Activated T-helper 2 cell treated with anti-CD3 and anti-CD28 coated beads, Interferon-gamma antibody, Interleukin-2, Interleukin-4, amounts not matched to agents 10 μg/mL and 5 μg/mL and 100 μg/mL, durations not matched to agents 14 hours and 24 hours and 36 hours (primary cell): ENCODE results near the gene C10orf67. TPM values are rescaled to one million over a fixed set of nuclear protein-coding genes. Genes with fewer than 3 reads are reported as not detected.
A peak's percentile ranks its signal among the peaks of the same experiment; 100 is the strongest.
"Not testable (repeated sequence)": the region's sequence is repeated elsewhere in the genome, so short reads cannot be mapped to it uniquely, and the experiment has no call there.

ENCODE experiments used
- DNase-seq: peaks from one replicate; pipeline ENCODE4 v3.0.0; 2021; ENCODE audit warnings: low spot score
- H3K27ac Mint-ChIP-seq: one replicate; pipeline ENCODE4 v1.8.0; 2021; ENCODE audit warnings: mixed read lengths
- H3K27me3 Mint-ChIP-seq: one replicate; pipeline ENCODE4 v1.8.0; 2021; ENCODE audit warnings: low read depth, mixed read lengths
- H3K36me3 Mint-ChIP-seq: one replicate; pipeline ENCODE4 v1.8.0; 2021; ENCODE audit warnings: low read depth, mixed read lengths
- H3K4me1 Mint-ChIP-seq: one replicate; pipeline ENCODE4 v1.8.0; 2021; ENCODE audit warnings: low read depth, mixed read lengths
- H3K4me3 Mint-ChIP-seq: one replicate; pipeline ENCODE4 v1.8.0; 2021; ENCODE audit warnings: low read depth, mild to moderate bottlenecking, moderate library complexity, mixed read lengths
- H3K9me3 Mint-ChIP-seq: one replicate; pipeline ENCODE4 v1.8.0; 2021; ENCODE audit warnings: mixed read lengths
- intact Hi-C: fragments of 100-400 bp; cut with micrococcal nuclease; formaldehyde crosslinking; loops from one replicate; pipeline ENCODE4 v1.15.1; 2023
- total RNA-seq: library from RNA; stranded (reverse); gene quantifications from 2 replicates; pipeline ENCODE4 v1.2.3, GENCODE V29; 2022

Gene C10orf67
- not detected in 2 replicates for total RNA-seq

GRCh38 chr10:23344241-23344841 is at the start of gene C10orf67:
C10orf67 (minus strand) TSS chr10:23344797; CDS start chr10:23344774, 23 bp downstream.
- Mint-ChIP-seq H3K9me3 (no peaks in the 10 kb centered on the region), H3K27me3 (peaks cover 8% of the 10 kb centered on the region), H3K27ac (no peak within 1 kb of the TSS), H3K4me3 (peak within 1 kb of the TSS; percentile 79), H3K36me3 (no peaks in the 10 kb centered on the region), H3K4me1 (peaks cover 23% of the 10 kb centered on the region)
- no peak for DNase-seq
- intact Hi-C loops, result no loop called here

DNA sequence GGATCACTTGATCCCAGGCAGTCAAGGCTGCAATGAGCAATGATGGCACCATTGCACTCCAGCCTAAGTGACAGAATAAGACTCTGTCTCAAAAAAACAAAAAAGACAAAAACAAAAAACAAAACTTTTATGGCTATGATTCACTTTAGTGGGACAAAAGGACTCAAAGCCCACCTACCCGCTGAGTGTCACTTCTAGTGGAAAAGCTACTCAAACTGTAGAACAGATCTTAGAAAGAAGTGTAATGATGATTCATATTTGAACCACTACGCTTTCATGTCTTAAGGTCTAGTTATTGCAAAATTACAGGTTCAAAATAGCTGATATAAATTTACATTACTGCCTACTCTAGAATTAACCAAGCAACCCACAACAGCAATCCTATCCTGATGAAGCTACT is 47.2 kb upstream of the C10orf67 start:
- no peak overlapping the region for H3K4me3 Mint-ChIP-seq
- no peaks in the 10 kb centered on the region for H3K9me3 Mint-ChIP-seq
- H3K27ac Mint-ChIP-seq, result no peak overlapping the region
- no peak for DNase-seq
- intact Hi-C loops, result loop anchor here (1.0 to 10.0 kb wide), 3 partner anchors 20 to 53 kb away; no protein-coding TSS in a partner anchor
- H3K27me3 Mint-ChIP-seq, result no peaks in the 10 kb centered on the region
- no peaks in the 10 kb centered on the region for H3K36me3 Mint-ChIP-seq
- peaks cover 14% of the 10 kb centered on the region for H3K4me1 Mint-ChIP-seq

DNA sequence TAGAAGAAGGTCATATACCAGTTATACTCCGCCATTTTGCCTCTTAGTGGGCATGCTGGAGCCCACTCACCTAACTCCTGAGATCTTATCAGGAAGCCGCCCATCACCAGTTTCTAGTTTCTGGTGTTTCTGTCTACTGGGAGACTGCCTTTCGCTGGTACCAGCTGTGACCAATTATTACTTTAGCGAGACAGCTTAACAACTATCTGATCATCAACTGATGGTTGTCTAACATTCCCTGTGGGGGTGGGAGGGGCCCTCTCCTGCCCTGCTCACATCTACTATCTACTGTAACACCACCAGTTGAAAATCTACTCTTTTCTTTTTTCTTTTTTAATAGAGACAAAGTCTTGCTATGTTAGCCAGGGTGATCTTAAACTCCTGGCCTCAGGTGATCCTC is 46.2 kb upstream of the C10orf67 start:
- peaks cover 14% of the 10 kb centered on the region for H3K4me1 Mint-ChIP-seq
- no peaks in the 10 kb centered on the region for H3K27me3 Mint-ChIP-seq
- no peak overlapping the region for H3K27ac Mint-ChIP-seq
- no peak overlapping the region for H3K4me3 Mint-ChIP-seq
- DNase-seq, result no peak
- intact Hi-C loops, result loop anchor here (10.0 kb wide), 1 partner anchor 54 kb away; no protein-coding TSS in a partner anchor
- no peaks in the 10 kb centered on the region for H3K36me3 Mint-ChIP-seq
- H3K9me3 Mint-ChIP-seq, result no peaks in the 10 kb centered on the region

- not testable (repeated sequence) for DNase-seq, H3K27ac Mint-ChIP-seq, H3K4me3 Mint-ChIP-seq, H3K9me3 Mint-ChIP-seq, H3K36me3 Mint-ChIP-seq, H3K27me3 Mint-ChIP-seq
- peaks cover 14% of the 10 kb centered on the region for H3K4me1 Mint-ChIP-seq
- intact Hi-C loops, result loop anchor here (10.0 kb wide), 1 partner anchor 54 kb away; no protein-coding TSS in a partner anchor
These were observed 45.8 kb upstream of the C10orf67 start for GRCh38 chr10:23390408-23390807.

DNA sequence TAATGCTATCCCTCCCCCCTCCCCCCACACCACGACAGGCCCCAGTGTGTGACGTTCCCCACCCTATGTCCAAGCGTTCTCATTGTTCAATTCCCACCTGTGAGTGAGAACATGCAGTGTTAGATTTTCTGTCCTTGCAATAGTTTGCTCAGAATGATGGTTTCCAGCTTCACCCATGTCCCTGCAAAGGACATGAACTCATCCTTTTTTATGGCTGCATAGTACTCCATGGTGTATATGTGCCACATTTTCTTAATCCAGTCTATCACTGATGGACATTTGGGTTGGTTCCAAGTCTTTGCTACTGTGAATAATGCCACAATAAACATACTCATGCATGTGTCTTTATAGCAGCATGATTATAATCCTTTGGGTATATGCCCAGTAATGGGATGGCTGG is 42.9 kb upstream of the C10orf67 start:
- H3K4me3 Mint-ChIP-seq, H3K27me3 Mint-ChIP-seq, intact Hi-C loops, H3K27ac Mint-ChIP-seq, H3K36me3 Mint-ChIP-seq, DNase-seq, H3K9me3 Mint-ChIP-seq: not testable (repeated sequence)
- peaks cover 13% of the 10 kb centered on the region for H3K4me1 Mint-ChIP-seq

DNA sequence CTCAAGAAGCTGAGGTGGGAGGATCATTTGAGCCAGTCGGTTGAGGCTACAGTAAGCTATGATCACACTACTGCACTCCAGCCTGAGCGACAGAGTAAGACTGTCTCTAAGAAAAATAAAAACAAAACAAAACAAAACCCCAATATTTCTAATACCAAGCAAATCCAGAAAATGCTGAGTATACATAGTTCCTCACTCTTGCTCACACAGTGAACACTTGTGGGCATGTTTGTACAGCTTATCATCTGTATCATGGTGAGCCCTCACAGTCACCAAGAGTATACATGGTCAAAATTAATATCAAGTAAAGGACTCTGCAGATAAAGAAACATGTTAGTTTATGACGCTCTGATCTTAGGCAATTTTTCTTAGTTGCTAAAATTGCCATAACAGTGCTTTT is 41.5 kb upstream of the C10orf67 start:
- Mint-ChIP-seq H3K27ac (no peak overlapping the region), H3K36me3 (no peaks in the 10 kb centered on the region), H3K4me3 (no peak overlapping the region), H3K4me1 (peaks cover 4% of the 10 kb centered on the region), H3K9me3 (no peaks in the 10 kb centered on the region), H3K27me3 (no peaks in the 10 kb centered on the region)
- no peak for DNase-seq
- intact Hi-C loops, result no loop called here

GRCh38 chr10:23384364-23384763 is 39.8 kb upstream of the C10orf67 start:
- H3K36me3 Mint-ChIP-seq, result no peaks in the 10 kb centered on the region
- intact Hi-C loops, result no loop called here
- H3K4me1 Mint-ChIP-seq, result no peaks in the 10 kb centered on the region
- no peaks in the 10 kb centered on the region for H3K9me3 Mint-ChIP-seq
- no peak for DNase-seq
- no peak overlapping the region for H3K4me3 Mint-ChIP-seq
- H3K27ac Mint-ChIP-seq, result no peak overlapping the region
- H3K27me3 Mint-ChIP-seq, result peaks cover 1% of the 10 kb centered on the region

- Mint-ChIP-seq H3K36me3 (no peaks in the 10 kb centered on the region), H3K9me3 (no peaks in the 10 kb centered on the region), H3K4me3 (no peak overlapping the region), H3K4me1 (no peaks in the 10 kb centered on the region), H3K27me3 (peaks cover 3% of the 10 kb centered on the region), H3K27ac (no peak overlapping the region)
- intact Hi-C loops, result no loop called here
- no peak for DNase-seq
These were observed 39.0 kb upstream of the C10orf67 start for GRCh38 chr10:23383637-23384036.

DNA sequence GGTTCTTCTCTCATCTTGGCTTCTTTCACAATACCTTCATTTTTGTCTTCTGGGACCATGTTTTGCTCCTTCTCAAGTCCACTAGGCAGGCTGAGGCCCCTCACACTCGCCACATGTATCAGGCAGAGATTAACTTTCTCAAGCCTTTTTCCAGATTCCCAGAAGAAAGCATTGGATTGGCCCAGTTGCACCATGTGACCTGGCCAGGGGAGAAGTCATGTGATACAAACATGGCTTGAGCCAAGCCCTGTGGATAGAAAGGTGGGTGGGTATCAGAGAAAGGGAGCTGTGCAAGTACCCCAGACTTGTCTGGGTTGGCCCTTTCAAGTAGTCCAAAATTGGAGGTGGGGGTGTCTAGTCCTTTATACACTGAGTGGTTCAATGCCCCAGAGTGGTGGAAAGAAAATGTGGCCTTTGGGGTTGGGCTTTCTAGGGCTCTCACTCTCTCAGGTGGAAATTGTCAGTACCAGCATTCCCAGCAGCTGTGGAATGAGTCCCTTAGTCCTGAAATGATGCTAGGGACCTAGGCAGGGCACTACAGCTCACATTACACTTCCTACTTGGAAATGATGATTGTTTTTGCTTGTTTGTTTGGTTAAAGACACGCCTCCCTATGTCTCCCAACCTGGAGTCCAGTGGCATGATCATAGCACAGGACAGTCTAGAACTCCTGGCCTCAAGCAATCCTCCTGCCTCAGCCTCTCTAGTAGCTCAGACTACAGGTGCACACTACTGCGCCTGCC is 36.9 kb upstream of the C10orf67 start:
- Mint-ChIP-seq H3K4me3 (no peak overlapping the region), H3K27me3 (peaks cover 3% of the 10 kb centered on the region), H3K36me3 (no peaks in the 10 kb centered on the region), H3K27ac (no peak overlapping the region), H3K9me3 (no peaks in the 10 kb centered on the region), H3K4me1 (no peaks in the 10 kb centered on the region)
- DNase-seq, result no peak
- intact Hi-C loops, result no loop called here

DNA sequence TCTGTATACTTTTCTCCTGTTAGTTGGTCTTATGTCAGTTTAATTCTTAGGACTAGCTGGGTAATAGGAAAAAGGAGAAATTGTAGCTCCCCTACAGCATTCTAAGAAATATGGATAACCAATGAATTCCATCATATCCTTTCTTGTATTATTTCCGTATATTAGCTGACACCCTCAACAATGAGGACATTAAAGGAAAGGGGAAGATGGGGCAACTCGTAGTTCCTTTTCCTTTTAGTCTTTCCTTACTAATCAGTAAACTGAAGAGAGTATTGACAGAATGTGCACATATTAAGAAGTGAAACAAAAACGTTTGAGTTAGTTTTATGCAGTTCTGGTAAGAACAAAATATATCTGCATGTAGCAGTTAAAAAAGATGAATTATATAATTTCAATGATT is 35.1 kb upstream of the C10orf67 start:
- no peaks in the 10 kb centered on the region for H3K36me3 Mint-ChIP-seq

DNA sequence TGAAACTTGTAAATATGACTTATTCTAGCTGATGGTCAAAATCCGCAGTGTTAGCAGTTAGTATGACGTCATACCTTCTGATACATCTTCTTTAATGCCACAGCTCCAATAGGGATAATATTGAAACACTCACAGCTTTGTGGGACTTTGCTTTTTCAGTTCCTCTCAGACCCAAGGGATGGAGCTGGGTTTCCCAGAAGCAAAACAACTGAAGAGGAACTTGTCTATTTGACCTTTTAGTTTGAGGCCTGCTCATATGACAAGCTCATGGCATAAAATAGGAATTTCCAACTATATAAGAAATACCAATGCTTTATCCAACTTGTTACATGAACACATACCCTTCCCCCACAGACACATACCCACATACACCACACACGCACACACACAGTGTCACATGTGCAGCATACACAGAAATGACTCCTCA is 31.6 kb upstream of the C10orf67 start:
- Mint-ChIP-seq H3K9me3 (no peaks in the 10 kb centered on the region), H3K4me3 (no peak overlapping the region), H3K27ac (no peak overlapping the region), H3K4me1 (peaks cover 12% of the 10 kb centered on the region), H3K36me3 (no peaks in the 10 kb centered on the region), H3K27me3 (peaks cover 3% of the 10 kb centered on the region)
- no peak for DNase-seq
- intact Hi-C loops, result no loop called here

More for the DNA sequence above, 35.1 kb upstream of the C10orf67 start:
- intact Hi-C loops, result no loop called here
- H3K27ac Mint-ChIP-seq, result no peak overlapping the region
- peaks cover 3% of the 10 kb centered on the region for H3K4me1 Mint-ChIP-seq
- H3K9me3 Mint-ChIP-seq, result no peaks in the 10 kb centered on the region
- H3K4me3 Mint-ChIP-seq, result no peak overlapping the region
- DNase-seq, result no peak
- peaks cover 3% of the 10 kb centered on the region for H3K27me3 Mint-ChIP-seq

GRCh38 chr10:23375366-23375765 is 30.8 kb upstream of the C10orf67 start:
- Mint-ChIP-seq H3K9me3 (no peaks in the 10 kb centered on the region), H3K27ac (no peak overlapping the region), H3K4me1 (peaks cover 13% of the 10 kb centered on the region), H3K27me3 (peaks cover 3% of the 10 kb centered on the region), H3K4me3 (no peak overlapping the region), H3K36me3 (no peaks in the 10 kb centered on the region)
- intact Hi-C loops, result no loop called here
- no peak for DNase-seq

- DNase-seq, result no peak
- Mint-ChIP-seq H3K9me3 (no peaks in the 10 kb centered on the region), H3K27me3 (no peaks in the 10 kb centered on the region), H3K27ac (no peak overlapping the region), H3K4me3 (no peak overlapping the region), H3K4me1 (peaks cover 34% of the 10 kb centered on the region), H3K36me3 (no peaks in the 10 kb centered on the region)
- intact Hi-C loops, result no loop called here
These were observed 28.6 kb upstream of the C10orf67 start for GRCh38 chr10:23373156-23373555.
